ENCODE results near the gene GPR160.

- TF ChIP-seq CTCF (IDR thresholded peaks at IDR 0.05): no peak
- TF ChIP-seq EP300 (IDR thresholded peaks at IDR 0.05; ENCODE audit: low read depth): no peak
- no peak for TF ChIP-seq POLR2A (IDR thresholded peaks at IDR 0.05)
- no peak for TF ChIP-seq POLR2AphosphoS5 (IDR thresholded peaks at IDR 0.05)
Observed at GRCh38 chr3:170055209-170055608, 17.4 kb downstream of the GPR160 start.

All from transverse colon (tissue), 4 donors.